Caco-2 (cell line): Measurements from ENCODE around the gene NAPEPLD. TPM values are rescaled to one million over a fixed set of nuclear protein-coding genes. Genes with fewer than 3 reads are reported as not detected.

Source experiments
- BruUV-seq: library from RNA; stranded (reverse); fragments of 400-500 nt; replicated peaks from 2 replicates; lab custom pipeline; 2021; lab: Mats Ljungman, UMichigan
- CTCF ChIA-PET: fragments of 300-600 bp; sonication (Branson Sonifier 250); formaldehyde crosslinking; loops from one replicate; lab custom pipeline; 2022; ENCODE audit warnings: antibody characterized with exemption; lab: Charles Lee
- POLR2A ChIA-PET: fragments of 300-600 bp; sonication (Branson Sonifier 250); formaldehyde crosslinking; loops from one replicate; lab custom pipeline; 2022; ENCODE audit warnings: antibody characterized with exemption; lab: Charles Lee
- DNase-seq, 2 experiments: peaks; one replicate each; pipeline versions ENCODE4 v3.0.0 to v3.0.0-alpha.2; 2020 to 2022
- H3K27me3 ChIP-seq: replicated peaks from 2 replicates; pipeline ENCODE4 v1.6.0; 2011; ENCODE audit warnings: low read length; ENCODE audit not compliant: control insufficient read depth, insufficient read depth
- H3K36me3 ChIP-seq: 2 replicates; pipeline ENCODE4 v1.5.1; 2011; ENCODE audit warnings: low read length; ENCODE audit not compliant: control insufficient read depth, insufficient read depth
- H3K4me1 ChIP-seq: fragments of 250-450 bp; sonication (Bioruptor Pico); 2 replicates; pipeline ENCODE4 v1.5.1; 2020; ENCODE audit warnings: mild to moderate bottlenecking
- H3K4me3 ChIP-seq: 2 replicates; pipeline ENCODE4 v1.5.1; 2011; ENCODE audit warnings: low read depth, mild to moderate bottlenecking, control low read depth, low read length
- H3K9me3 ChIP-seq: fragments of 250-450 bp; sonication (Bioruptor Pico); 2 replicates; pipeline ENCODE4 v1.5.1; 2020; ENCODE audit warnings: mild to moderate bottlenecking, moderate library complexity
- H3K27ac Mint-ChIP-seq: one replicate; pipeline ENCODE4 v1.8.0; 2022; ENCODE audit warnings: mixed read lengths; ENCODE audit not compliant: unreplicated experiment
- H3K27me3 Mint-ChIP-seq: one replicate; pipeline ENCODE4 v1.8.0; 2022; ENCODE audit warnings: mixed read lengths; ENCODE audit not compliant: insufficient read depth, unreplicated experiment
- H3K36me3 Mint-ChIP-seq: one replicate; pipeline ENCODE4 v1.8.0; 2022; ENCODE audit warnings: mild to moderate bottlenecking, mixed read lengths; ENCODE audit not compliant: insufficient read depth, unreplicated experiment
- H3K4me1 Mint-ChIP-seq: one replicate; pipeline ENCODE4 v1.8.0; 2022; ENCODE audit warnings: low read depth, mixed read lengths; ENCODE audit not compliant: unreplicated experiment
- H3K4me3 Mint-ChIP-seq: one replicate; pipeline ENCODE4 v1.8.0; 2022; ENCODE audit warnings: mild to moderate bottlenecking, moderate library complexity, mixed read lengths; ENCODE audit not compliant: unreplicated experiment
- H3K9me3 Mint-ChIP-seq: one replicate; pipeline ENCODE4 v1.8.0; 2022; ENCODE audit warnings: mixed read lengths; ENCODE audit not compliant: unreplicated experiment
- intact Hi-C: fragments of 100-400 bp; cut with micrococcal nuclease; formaldehyde crosslinking; loops from one replicate; pipeline ENCODE4 v1.10.0; 2022; ENCODE audit not compliant: unreplicated experiment
- total RNA-seq: library from RNA; stranded (reverse); gene quantifications from 2 replicates; pipeline ENCODE4 v1.2.3, GENCODE V29; 2022
- TF ChIP-seq, protein P1 (sequence below), 2 experiments: fragments of 200-600 bp in 1 of 2; IDR thresholded peaks; 1 replicate in 1 of 2; 2 replicates in 1 of 2; pipeline versions ENCODE4 v1.5.1 to v1.8.0; 2011 to 2022; ENCODE audit warnings: antibody characterized with exemption in 1 of 2, control low read depth in 1 of 2, inconsistent platforms in 1 of 2, low read depth in 1 of 2, low read length in 1 of 2, mild to moderate bottlenecking in 1 of 2, moderate library complexity in 1 of 2; ENCODE audit not compliant: insufficient read depth in 1 of 2, severe bottlenecking in 1 of 2, unreplicated experiment in 1 of 2

Gene NAPEPLD
- total RNA-seq, 1 experiment from 2014 or later: 16.9 TPM

DNA sequence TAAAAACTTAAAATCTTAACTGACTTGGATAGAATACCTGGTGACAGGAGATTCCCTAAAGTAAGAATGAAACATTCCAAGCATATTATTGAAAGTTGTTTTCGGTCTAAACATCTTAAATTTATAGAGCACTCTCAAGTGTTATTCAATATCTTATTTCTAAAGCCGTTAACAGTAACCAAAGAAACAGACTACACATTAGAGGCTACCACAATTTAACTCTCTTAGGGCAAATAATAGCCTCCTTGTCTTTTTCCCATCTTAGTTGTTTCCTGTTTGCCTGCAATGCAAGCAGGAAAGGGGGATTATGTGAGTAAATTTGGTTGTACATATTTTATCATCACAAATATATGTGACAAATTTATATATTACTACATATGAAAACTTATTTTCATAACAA, 31.4 kb downstream of the NAPEPLD start:
- Histone ChIP-seq H3K9me3 (no peaks in the 10 kb centered on the region), H3K27me3 (no peaks in the 10 kb centered on the region), H3K4me1 (no peaks in the 10 kb centered on the region), H3K36me3 (no peaks in the 10 kb centered on the region), H3K4me3 (no peak overlapping the region)
- TF ChIP-seq, protein P1, sequence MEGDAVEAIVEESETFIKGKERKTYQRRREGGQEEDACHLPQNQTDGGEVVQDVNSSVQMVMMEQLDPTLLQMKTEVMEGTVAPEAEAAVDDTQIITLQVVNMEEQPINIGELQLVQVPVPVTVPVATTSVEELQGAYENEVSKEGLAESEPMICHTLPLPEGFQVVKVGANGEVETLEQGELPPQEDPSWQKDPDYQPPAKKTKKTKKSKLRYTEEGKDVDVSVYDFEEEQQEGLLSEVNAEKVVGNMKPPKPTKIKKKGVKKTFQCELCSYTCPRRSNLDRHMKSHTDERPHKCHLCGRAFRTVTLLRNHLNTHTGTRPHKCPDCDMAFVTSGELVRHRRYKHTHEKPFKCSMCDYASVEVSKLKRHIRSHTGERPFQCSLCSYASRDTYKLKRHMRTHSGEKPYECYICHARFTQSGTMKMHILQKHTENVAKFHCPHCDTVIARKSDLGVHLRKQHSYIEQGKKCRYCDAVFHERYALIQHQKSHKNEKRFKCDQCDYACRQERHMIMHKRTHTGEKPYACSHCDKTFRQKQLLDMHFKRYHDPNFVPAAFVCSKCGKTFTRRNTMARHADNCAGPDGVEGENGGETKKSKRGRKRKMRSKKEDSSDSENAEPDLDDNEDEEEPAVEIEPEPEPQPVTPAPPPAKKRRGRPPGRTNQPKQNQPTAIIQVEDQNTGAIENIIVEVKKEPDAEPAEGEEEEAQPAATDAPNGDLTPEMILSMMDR (IDR thresholded peaks at IDR 0.05; ENCODE audit: insufficient read depth in 1 of 2, low read depth in 1 of 2, low read length in 1 of 2, severe bottlenecking in 1 of 2, unreplicated experiment in 1 of 2): no peak
- DNase-seq: no peak
- intact Hi-C loops: no loop called here
- Mint-ChIP-seq H3K27me3 (no peaks in the 10 kb centered on the region), H3K9me3 (no peaks in the 10 kb centered on the region), H3K4me3 (no peak overlapping the region), H3K27ac (no peak overlapping the region), H3K4me1 (no peaks in the 10 kb centered on the region), H3K36me3 (peaks cover 15% of the 10 kb centered on the region)
- ChIA-PET POLR2A (no interaction called here), CTCF (no interaction called here)
- BruUV-seq: no TSS peak

DNA sequence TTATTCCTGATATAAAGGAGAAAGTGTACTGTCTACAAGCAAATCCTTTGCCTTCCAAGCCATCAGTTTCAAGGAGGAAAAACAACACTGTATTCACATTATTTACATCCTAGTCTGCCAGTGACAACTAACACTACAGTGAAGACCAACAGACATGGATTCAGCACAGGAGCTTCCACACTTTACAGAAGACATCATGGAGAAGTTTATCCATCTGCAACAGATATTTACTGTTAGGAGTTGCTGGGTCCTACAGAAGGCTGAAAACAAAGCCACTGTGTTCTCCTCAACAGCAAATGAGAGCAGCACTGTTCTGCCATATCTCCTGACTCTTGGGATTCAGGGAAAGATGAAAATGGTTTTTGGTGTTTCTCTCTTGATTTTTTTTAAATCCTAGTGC, 31.9 kb downstream of the NAPEPLD start:
- no peaks in the 10 kb centered on the region for H3K36me3 ChIP-seq
- H3K36me3 Mint-ChIP-seq: peaks cover 15% of the 10 kb centered on the region
- no TSS peak for BruUV-seq
- H3K4me3 Mint-ChIP-seq: no peak overlapping the region
- H3K9me3 Mint-ChIP-seq: no peaks in the 10 kb centered on the region
- no peak overlapping the region for H3K4me3 ChIP-seq
- no peaks in the 10 kb centered on the region for H3K27me3 ChIP-seq
- POLR2A ChIA-PET: no interaction called here
- CTCF ChIA-PET: no interaction called here
- H3K4me1 ChIP-seq: no peaks in the 10 kb centered on the region
- intact Hi-C loops: no loop called here
- TF ChIP-seq, protein P1 (IDR thresholded peaks at IDR 0.05; ENCODE audit: insufficient read depth in 1 of 2, low read depth in 1 of 2, low read length in 1 of 2, severe bottlenecking in 1 of 2, unreplicated experiment in 1 of 2): no peak
- H3K9me3 ChIP-seq: no peaks in the 10 kb centered on the region
- no peaks in the 10 kb centered on the region for H3K4me1 Mint-ChIP-seq
- H3K27me3 Mint-ChIP-seq: no peaks in the 10 kb centered on the region
- H3K27ac Mint-ChIP-seq: no peak overlapping the region
- no peak for DNase-seq

DNA sequence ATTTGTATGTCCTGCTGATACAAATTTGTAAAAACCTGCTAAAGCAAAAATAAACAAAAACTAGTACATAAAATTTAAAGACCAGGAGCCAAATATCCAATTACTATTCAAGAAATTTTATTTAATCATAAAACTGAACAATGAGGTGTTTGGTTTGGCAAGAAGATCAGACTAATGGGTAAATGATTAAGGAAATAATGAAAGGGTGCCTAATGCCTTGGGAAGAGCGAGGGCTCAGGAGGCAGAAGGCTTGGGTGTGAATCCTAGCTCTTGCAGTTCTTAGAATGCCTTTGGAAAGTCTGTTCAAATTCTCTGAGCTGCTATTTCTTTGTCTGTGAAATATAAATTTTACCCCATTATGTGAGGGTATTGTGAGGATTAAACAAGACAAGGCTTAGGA, 32.4 kb downstream of the NAPEPLD start:
- Mint-ChIP-seq H3K27me3 (no peaks in the 10 kb centered on the region), H3K9me3 (no peaks in the 10 kb centered on the region), H3K36me3 (peaks cover 15% of the 10 kb centered on the region), H3K4me1 (no peaks in the 10 kb centered on the region), H3K27ac (no peak overlapping the region), H3K4me3 (no peak overlapping the region)
- Histone ChIP-seq H3K4me3 (no peak overlapping the region), H3K36me3 (no peaks in the 10 kb centered on the region), H3K4me1 (no peaks in the 10 kb centered on the region), H3K9me3 (no peaks in the 10 kb centered on the region), H3K27me3 (no peaks in the 10 kb centered on the region)
- DNase-seq: no peak
- TF ChIP-seq, protein P1 (IDR thresholded peaks at IDR 0.05; ENCODE audit: insufficient read depth in 1 of 2, low read depth in 1 of 2, low read length in 1 of 2, severe bottlenecking in 1 of 2, unreplicated experiment in 1 of 2): no peak
- CTCF ChIA-PET: no interaction called here
- intact Hi-C loops: no loop called here
- BruUV-seq: no TSS peak
- POLR2A ChIA-PET: no interaction called here
